ENCODE results near the gene SLC51B. TPM values are rescaled to one million over a fixed set of nuclear protein-coding genes. Genes with fewer than 3 reads are reported as not detected.

Gene SLC51B
- total RNA-seq, 1 experiment from 2014 or later = not detected

GRCh38 chr15:65095011-65095746, 50.0 kb downstream of the SLC51B start:
- ChIA-PET RAD21 (ENCODE audit: low non-redundant PET in 1 of 2, low total read pairs in 2 of 2, uncharacterized antibody in 2 of 2, unreplicated experiment in 2 of 2) (no interaction called here), POLR2A (no interaction called here), CTCF (interaction anchor here (1.0 to 1.1 kb wide), 2 partner anchors 8 to 39 kb away, joined by 3 to 4 read pairs; no protein-coding TSS in a partner anchor)
- no peaks in the 10 kb centered on the region for H3K79me2 ChIP-seq (ENCODE audit: insufficient read depth, low read length)
- peaks cover 6% of the 10 kb centered on the region in 2 experiments; a peak in 3 of 4 replicates for H3K36me3 ChIP-seq (ENCODE audit: control insufficient read depth in 1 of 2, insufficient read depth in 2 of 2, low read length in 2 of 2)
- no peak overlapping the region for H3K27ac ChIP-seq (ENCODE audit: low read depth, low read length)
- no peaks in the 10 kb centered on the region for H3K4me1 ChIP-seq (ENCODE audit: control insufficient read depth in 1 of 2, insufficient read depth in 2 of 2, low read length in 2 of 2)
- no peak overlapping the region for H3K4me2 ChIP-seq (ENCODE audit: low read length)
- H3K9ac ChIP-seq (ENCODE audit: low read length) = no peak overlapping the region
- H3K9me2 ChIP-seq (ENCODE audit: insufficient read depth) = no peaks in the 10 kb centered on the region
- H3K9me3 ChIP-seq (ENCODE audit: control insufficient read depth in 1 of 2, insufficient read depth in 1 of 2, low read depth in 1 of 2, low read length in 2 of 2) = no peaks in the 10 kb centered on the region
- no peaks in the 10 kb centered on the region for H3K27me3 ChIP-seq (ENCODE audit: insufficient read depth, low read length)
- no peak for TF ChIP-seq EZH2 (IDR thresholded peaks at IDR 0.05)
- TF ChIP-seq POLR2AphosphoS5 (IDR thresholded peaks at IDR 0.05; ENCODE audit: low read depth, low read length) = no peak
- TF ChIP-seq SIN3A (IDR thresholded peaks at IDR 0.05; ENCODE audit: low read depth) = no peak
- TF ChIP-seq ZFX (IDR thresholded peaks at IDR 0.05) = no peak
- TF ChIP-seq REST (IDR thresholded peaks at IDR 0.05; ENCODE audit: low read depth) = no peak
- no peak for TF ChIP-seq ELF1 (IDR thresholded peaks at IDR 0.05; ENCODE audit: borderline replicate concordance, low read depth)
- no peak for TF ChIP-seq ATF3 (IDR thresholded peaks at IDR 0.05)
- TF ChIP-seq TCF7L2 (IDR thresholded peaks at IDR 0.05; ENCODE audit: borderline replicate concordance, extremely low read depth, insufficient read depth, insufficient read length) = no peak
- TF ChIP-seq FOSL1 (IDR thresholded peaks at IDR 0.05; ENCODE audit: low read depth) = no peak
- no peak for TF ChIP-seq CEBPB (IDR thresholded peaks at IDR 0.05; ENCODE audit: low read depth)
- no peak for TF ChIP-seq CTCF (IDR thresholded peaks at IDR 0.05 in 2 of 3, conservative IDR thresholded peaks at IDR 0.05 in 1 of 3; ENCODE audit: borderline replicate concordance in 1 of 3, insufficient read depth in 1 of 3, low read depth in 2 of 3, low read length in 2 of 3)
- no peak for TF ChIP-seq EGR1 (IDR thresholded peaks at IDR 0.05; ENCODE audit: low read depth)
- TF ChIP-seq YY1 (IDR thresholded peaks at IDR 0.05; ENCODE audit: extremely low read depth, insufficient replicate concordance, low read depth, low read length) = no peak
- no peak for TF ChIP-seq MAX (IDR thresholded peaks at IDR 0.05)
- TF ChIP-seq JUND (IDR thresholded peaks at IDR 0.05) = no peak
- no peak for DNase-seq (ENCODE audit: low read depth, low spot score)
- H3K4me3 ChIP-seq (replicated peaks in 1 of 2; ENCODE audit: low read depth in 1 of 2, low read length in 2 of 2) = no peak overlapping the region
- BruUV-seq (replicated peaks) = no TSS peak
- no peaks in the 10 kb centered on the region for H4K20me1 ChIP-seq (ENCODE audit: insufficient read depth)
- no peak for ATAC-seq
- intact Hi-C loops (cut with micrococcal nuclease) = no loop called here
- H2AFZ ChIP-seq (ENCODE audit: low read depth, low read length, poor library complexity, severe bottlenecking) = no peak overlapping the region

Data from HCT116 (cell line).